HEK293 (cell line): ENCODE measurements around the gene RHOJ.

Experiments used
- OSR2 ChIP-seq: fragments of 450-650 bp; formaldehyde crosslinking; IDR thresholded peaks from 2 replicates; pipeline ENCODE4 v1.5.1; 2016; ENCODE audit warnings: missing biosample characterization, missing genetic modification characterization
- TF ChIP-seq, protein P1 (sequence below): fragments of 450-650 bp; formaldehyde crosslinking; IDR thresholded peaks from 2 replicates; pipeline ENCODE4 v1.5.1; 2016; ENCODE audit warnings: missing biosample characterization, missing genetic modification characterization

DNA sequence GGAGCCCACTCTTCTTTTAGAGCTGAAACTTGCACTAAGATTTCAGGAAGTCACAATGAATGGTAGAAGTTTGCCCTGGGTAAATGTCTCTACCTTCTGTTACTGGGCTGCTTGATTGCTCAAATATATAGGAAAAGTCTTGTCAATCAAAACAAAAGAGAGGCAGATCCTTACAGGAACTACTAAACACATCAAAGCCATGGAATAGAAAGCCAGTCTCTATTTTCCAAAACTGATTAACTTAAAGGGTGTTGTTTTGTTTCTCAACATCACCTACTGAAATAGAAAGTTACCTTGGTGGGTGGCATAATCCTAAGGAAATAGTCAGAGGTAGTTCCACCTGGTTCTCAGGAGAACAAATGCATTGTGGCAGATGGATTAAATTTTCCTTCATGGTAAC is 114.6 kb downstream of the RHOJ start, which contains the start of gene GPHB5:
- TF ChIP-seq, protein P1, sequence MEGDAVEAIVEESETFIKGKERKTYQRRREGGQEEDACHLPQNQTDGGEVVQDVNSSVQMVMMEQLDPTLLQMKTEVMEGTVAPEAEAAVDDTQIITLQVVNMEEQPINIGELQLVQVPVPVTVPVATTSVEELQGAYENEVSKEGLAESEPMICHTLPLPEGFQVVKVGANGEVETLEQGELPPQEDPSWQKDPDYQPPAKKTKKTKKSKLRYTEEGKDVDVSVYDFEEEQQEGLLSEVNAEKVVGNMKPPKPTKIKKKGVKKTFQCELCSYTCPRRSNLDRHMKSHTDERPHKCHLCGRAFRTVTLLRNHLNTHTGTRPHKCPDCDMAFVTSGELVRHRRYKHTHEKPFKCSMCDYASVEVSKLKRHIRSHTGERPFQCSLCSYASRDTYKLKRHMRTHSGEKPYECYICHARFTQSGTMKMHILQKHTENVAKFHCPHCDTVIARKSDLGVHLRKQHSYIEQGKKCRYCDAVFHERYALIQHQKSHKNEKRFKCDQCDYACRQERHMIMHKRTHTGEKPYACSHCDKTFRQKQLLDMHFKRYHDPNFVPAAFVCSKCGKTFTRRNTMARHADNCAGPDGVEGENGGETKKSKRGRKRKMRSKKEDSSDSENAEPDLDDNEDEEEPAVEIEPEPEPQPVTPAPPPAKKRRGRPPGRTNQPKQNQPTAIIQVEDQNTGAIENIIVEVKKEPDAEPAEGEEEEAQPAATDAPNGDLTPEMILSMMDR (tag by site-specific recombination), result no peak
- no peak for TF ChIP-seq OSR2 (tag by site-specific recombination)
